GM12872 (cell line): ENCODE measurements around the gene BSDC1.

Experiments
- TF ChIP-seq, protein P1 (sequence below): IDR thresholded peaks from 3 replicates; pipeline ENCODE4 v1.5.1; 2011; ENCODE audit warnings: low read depth, mild to moderate bottlenecking, low read length, moderate library complexity; ENCODE audit not compliant: insufficient read depth

BSDC1 gene

DNA sequence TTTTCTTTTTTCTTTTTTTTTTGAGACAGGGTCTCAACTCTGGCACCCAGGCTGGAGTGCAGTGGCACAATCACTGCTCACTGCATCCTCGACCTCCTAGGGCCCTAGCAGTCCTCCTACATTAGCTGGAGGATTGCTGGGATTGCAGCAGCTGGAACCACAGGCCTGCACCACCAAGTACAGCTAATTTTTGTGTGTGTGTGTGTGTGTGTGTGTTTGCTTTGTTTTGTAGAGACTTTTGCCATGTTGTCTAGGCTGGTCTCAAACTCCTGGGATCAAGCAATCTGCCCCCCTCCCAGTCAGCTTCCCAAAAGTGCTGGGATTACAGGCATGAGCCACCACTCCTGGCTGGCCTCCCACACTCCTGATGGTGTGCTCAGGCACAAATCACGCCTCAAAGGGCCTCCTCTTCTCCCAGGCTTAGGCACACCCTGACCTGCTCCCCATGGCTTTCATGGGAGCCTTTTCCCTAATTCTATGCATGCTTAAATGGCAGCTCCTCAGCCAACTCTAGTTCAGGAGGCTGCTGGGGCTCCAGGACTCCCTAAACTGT, 41.3 kb downstream of the BSDC1 start:
- TF ChIP-seq, protein P1, sequence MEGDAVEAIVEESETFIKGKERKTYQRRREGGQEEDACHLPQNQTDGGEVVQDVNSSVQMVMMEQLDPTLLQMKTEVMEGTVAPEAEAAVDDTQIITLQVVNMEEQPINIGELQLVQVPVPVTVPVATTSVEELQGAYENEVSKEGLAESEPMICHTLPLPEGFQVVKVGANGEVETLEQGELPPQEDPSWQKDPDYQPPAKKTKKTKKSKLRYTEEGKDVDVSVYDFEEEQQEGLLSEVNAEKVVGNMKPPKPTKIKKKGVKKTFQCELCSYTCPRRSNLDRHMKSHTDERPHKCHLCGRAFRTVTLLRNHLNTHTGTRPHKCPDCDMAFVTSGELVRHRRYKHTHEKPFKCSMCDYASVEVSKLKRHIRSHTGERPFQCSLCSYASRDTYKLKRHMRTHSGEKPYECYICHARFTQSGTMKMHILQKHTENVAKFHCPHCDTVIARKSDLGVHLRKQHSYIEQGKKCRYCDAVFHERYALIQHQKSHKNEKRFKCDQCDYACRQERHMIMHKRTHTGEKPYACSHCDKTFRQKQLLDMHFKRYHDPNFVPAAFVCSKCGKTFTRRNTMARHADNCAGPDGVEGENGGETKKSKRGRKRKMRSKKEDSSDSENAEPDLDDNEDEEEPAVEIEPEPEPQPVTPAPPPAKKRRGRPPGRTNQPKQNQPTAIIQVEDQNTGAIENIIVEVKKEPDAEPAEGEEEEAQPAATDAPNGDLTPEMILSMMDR: no peak

DNA sequence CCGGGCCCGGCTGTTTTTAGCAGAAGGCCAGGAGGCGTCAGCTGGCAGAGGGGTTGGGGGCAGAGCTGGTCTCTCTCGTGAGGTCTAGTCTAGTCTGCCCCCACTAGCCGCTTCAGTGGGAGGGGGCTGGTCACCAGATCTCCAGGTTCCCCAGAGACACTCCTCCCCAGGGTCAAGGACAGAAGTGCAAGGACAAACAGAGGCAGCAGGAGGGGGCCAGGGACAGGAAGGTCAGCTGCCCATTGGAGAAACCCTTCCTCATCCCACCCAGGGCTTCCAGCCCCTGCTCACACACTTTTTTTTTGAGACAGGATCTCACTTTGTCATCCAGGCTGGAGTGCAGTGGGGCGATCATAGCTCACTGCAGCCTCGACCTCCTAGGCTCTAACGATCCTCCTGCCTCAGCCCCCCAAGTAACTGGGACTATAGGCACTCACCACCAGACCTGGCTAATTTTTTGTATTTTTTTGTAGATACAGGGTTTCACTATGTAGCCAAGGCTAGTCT, 41.9 kb downstream of the BSDC1 start:
- TF ChIP-seq, protein P1: no peak

DNA sequence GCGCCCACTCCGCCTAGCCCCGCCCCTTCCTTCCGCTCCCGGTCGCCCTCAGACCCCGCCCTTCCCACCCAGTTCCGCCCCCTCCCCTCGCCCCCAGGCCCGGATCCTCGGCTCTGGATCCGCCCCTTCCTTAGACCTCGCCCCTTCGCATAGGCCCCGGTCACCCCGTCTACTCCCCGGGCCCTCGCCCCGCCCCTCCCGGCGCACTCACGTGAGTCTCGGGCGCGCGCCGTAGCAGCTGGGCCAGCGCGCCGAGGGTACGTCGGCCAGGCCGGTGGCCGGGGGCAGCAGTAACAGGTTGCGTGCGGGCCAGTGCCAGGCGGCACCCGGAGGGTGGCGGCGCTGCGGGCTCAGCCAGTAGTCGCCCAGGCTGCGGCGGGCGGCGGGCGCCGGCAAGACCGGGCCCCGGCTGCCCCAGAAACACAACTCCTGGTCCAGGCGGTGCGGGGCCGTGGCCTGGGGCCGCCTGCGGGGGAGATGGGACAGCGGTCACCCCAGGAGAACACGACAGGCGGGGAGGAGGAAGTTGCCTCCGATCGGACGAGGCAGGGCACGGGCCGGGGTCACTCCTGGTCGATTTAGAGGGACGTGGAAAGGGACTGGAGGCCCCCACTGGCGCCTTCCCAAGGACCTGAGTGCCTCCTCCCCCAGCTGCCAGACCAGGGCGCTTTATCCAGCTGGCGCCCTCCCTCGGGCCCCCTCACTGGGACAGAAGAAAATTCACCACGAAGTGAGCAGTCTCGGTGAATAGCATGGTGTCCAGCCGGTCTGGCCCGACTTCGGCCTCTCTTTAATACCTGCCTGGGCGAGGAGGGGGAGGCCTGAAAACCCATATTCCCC, 42.6 kb downstream of the BSDC1 start:
- TF ChIP-seq, protein P1: no peak

DNA sequence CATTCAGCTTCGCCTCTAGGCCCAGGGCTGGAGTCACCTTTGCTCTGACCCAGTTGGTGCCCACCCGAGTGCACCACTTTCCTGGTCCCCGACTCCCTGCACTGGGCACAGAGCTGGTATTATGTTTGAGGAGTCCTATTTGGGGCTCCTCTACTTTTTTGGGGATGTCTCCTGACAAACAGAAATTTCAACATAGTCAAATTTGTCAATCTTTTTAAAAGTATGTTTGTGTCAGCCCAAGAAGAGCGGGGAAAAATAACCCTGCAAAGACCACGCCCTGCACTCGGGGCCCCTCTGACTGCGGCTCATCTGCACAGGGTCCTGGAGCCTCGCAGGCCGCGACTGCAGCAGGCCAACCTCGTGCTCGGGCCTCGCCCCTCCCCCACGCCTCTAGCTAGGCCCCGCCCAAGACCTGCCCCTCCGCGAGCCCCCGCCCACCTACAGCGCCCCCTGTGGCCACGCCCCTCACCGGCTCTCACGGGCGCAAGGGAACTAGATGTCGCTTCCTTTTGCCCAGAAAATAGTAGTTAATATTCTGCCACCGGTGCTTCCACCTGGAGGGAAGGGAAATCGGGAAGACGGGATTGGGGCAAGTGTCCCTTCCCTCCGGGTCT, 43.3 kb downstream of the BSDC1 start:
- TF ChIP-seq, protein P1: peak; percentile 66

DNA sequence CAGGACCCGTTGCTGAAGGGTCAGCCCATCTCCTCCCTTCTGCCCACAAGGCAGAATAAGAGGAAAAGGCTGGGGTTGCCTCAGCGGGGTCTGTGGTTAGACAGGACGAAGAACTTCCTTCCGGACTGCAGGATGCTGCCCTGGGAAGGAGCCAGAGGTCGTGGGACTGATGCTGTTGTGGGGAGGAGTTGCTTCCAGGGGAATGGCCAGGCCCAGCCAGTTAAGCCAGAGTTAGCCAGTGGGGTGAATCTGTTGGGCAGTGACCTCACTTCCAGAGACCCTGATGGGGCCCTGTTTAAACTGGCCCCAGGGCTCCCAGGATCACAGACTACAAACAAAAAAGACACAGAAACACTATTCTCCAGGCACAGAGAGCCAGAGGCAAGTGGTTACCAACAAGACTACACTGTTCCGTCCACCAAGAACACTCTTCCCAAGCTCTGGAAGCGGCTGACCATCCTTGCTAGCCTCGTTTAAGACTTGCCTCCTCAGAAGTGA, 45.0 kb downstream of the BSDC1 start:
- TF ChIP-seq, protein P1: no peak

DNA sequence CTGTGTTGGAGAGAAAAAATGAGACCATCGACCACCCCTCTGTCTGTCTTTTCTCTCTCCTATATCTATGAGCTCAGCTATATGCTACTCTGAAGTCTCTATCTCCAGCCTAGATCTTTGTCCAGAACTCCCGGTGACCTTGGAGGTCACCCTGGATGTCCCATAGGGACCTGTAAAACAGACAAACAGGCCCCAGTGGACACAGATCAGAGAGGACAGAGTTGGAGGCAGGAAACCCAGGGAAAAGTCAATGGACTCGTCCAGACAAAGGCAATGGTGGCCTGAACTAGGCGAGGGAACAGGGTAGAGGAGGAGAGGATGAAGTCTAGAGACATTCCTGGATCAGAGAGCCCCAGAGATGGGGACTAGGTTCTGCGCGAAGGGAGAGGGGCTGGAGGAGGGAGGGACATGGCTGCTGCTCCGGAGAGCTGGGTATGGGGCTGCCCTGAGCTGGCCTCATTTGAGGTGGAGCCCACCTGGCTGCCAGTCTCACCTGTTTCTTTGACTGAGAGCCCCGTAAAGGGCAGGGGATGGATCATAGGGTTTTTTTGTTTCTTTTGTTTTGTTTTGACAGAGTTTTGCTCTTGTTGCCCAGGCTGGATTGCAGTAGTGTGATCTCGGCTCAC, 47.6 kb downstream of the BSDC1 start:
- TF ChIP-seq, protein P1: no peak

DNA sequence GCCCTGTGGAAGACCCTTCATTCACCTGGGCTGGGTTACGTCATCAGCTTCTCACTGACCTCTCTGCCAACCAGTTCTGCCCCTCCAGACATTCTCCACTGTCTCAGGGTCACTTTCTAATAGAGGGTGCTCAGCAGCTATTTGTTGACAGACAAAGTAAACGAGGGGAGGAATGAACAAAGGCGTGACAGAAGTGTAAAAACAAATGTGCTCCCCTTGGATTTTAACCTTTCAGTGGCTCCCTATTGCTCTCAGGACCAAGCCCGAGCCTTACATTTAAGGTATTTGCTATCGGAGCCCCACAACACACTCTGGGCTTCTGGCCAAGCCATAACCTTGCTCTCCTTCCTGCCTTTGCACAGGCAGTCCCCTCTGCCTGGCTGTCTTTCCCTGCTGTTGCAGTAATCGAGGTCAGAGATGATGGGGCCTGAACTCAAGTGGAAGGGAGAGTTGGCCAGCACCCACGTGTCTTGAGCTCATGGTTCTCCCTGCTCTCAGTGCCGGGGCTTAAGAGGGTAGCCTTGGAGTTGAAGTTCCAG, 48.9 kb downstream of the BSDC1 start:
- TF ChIP-seq, protein P1: no peak
